GM23338 (cell line): ENCODE data around the gene GRID1.

ENCODE experiments used
- CREB1 ChIP-seq: fragments of 250-450 bp; sonication (Bioruptor Pico); IDR thresholded peaks from 2 replicates; pipeline ENCODE4 v1.5.0; 2020; ENCODE audit warnings: low read depth, mild to moderate bottlenecking, moderate library complexity
- CTCF ChIP-seq, 2 experiments: fragments of 200-600 bp in 1 of 2; sonication (generic) in 1 of 2; conservative IDR thresholded peaks; 2 replicates each; pipeline versions ENCODE4 v1.5.1 to v1.6.1; 2016 to 2017; ENCODE audit warnings: antibody characterized with exemption in 2 of 2, low read depth in 2 of 2, mild to moderate bottlenecking in 2 of 2, moderate library complexity in 1 of 2
- EZH2 ChIP-seq: fragments of 200-600 bp; sonication (generic); IDR thresholded peaks from one replicate; pipeline ENCODE4 v1.8.0; 2017; ENCODE audit warnings: antibody characterized with exemption, mild to moderate bottlenecking, low read depth; ENCODE audit not compliant: unreplicated experiment
- EZH2phosphoT487 ChIP-seq: fragments of 200-600 bp; sonication (generic); IDR thresholded peaks from one replicate; pipeline ENCODE4 v1.8.1; 2018; ENCODE audit warnings: antibody characterized with exemption; ENCODE audit not compliant: unreplicated experiment
- POLR2AphosphoS5 ChIP-seq: IDR thresholded peaks from 2 replicates; pipeline ENCODE4 v1.6.1; 2016; ENCODE audit warnings: antibody characterized with exemption, low read depth
- TF ChIP-seq, protein P1 (sequence below): IDR thresholded peaks from one replicate; pipeline ENCODE4 v1.6.1; 2018; ENCODE audit warnings: antibody characterized with exemption; ENCODE audit not compliant: unreplicated experiment

DNA sequence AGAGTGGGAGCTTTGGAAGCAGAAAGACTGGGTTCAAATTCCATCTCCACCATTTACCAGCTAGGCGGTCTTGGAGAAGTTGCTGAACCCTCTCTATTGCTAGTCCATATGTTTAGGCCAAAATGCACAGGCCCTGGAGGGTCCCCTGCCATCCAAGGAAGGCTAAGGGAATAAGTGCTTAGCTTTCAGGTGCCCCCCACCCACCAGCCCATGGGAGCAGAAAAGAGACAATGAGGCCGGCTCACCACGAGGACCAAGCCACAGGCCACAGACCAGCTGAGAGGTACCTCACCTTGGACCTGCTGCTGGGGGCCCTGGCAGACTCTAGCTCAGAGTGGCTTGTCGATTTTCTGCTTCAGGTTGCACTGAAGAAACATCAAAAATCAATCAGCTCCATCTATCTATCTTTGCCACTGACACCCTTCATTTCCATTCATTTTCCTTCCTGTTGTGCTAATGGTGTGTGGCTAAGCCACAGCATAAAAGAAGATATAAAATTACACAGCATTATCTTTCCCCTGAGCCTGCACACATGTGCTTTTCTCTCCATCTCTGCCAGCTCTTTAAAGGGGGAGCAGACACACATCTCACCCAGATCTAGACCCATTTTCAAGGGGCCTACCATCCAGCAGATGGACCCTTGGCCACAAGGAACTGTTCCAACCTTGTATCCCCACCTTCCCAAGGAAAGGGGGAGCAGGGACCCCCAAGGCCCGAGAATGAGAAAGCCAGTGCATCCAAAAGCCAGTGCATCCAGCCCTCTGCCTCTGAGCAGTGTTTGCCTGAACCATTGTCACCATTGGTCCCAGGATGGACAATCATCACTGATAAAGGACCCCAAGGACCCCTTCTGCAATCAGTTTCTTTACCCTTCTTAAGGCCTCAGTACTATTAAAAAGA is 65.4 kb downstream of the GRID1 start:
- TF ChIP-seq EZH2 (no peak), CTCF (conservative IDR thresholded peaks at IDR 0.05; ENCODE audit: low read depth in 2 of 2) (no peak), POLR2AphosphoS5 (no peak), EZH2phosphoT487 (no peak), CREB1 (CRISPR knock-in tag) (no peak)
- TF ChIP-seq, protein P1, sequence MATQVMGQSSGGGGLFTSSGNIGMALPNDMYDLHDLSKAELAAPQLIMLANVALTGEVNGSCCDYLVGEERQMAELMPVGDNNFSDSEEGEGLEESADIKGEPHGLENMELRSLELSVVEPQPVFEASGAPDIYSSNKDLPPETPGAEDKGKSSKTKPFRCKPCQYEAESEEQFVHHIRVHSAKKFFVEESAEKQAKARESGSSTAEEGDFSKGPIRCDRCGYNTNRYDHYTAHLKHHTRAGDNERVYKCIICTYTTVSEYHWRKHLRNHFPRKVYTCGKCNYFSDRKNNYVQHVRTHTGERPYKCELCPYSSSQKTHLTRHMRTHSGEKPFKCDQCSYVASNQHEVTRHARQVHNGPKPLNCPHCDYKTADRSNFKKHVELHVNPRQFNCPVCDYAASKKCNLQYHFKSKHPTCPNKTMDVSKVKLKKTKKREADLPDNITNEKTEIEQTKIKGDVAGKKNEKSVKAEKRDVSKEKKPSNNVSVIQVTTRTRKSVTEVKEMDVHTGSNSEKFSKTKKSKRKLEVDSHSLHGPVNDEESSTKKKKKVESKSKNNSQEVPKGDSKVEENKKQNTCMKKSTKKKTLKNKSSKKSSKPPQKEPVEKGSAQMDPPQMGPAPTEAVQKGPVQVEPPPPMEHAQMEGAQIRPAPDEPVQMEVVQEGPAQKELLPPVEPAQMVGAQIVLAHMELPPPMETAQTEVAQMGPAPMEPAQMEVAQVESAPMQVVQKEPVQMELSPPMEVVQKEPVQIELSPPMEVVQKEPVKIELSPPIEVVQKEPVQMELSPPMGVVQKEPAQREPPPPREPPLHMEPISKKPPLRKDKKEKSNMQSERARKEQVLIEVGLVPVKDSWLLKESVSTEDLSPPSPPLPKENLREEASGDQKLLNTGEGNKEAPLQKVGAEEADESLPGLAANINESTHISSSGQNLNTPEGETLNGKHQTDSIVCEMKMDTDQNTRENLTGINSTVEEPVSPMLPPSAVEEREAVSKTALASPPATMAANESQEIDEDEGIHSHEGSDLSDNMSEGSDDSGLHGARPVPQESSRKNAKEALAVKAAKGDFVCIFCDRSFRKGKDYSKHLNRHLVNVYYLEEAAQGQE, result no peak
